Hematopoietic multipotent progenitor cell treated with erythropoietin and hydrocortisone succinate and interleukin-3 and kit ligand, for 6 days (in vitro differentiated cells): ENCODE measurements around the gene STARD3.

Experiments
- DNase-seq: peaks from one replicate; pipeline ENCODE4 v3.0.0-alpha.2; 2015

Gene STARD3

DNA sequence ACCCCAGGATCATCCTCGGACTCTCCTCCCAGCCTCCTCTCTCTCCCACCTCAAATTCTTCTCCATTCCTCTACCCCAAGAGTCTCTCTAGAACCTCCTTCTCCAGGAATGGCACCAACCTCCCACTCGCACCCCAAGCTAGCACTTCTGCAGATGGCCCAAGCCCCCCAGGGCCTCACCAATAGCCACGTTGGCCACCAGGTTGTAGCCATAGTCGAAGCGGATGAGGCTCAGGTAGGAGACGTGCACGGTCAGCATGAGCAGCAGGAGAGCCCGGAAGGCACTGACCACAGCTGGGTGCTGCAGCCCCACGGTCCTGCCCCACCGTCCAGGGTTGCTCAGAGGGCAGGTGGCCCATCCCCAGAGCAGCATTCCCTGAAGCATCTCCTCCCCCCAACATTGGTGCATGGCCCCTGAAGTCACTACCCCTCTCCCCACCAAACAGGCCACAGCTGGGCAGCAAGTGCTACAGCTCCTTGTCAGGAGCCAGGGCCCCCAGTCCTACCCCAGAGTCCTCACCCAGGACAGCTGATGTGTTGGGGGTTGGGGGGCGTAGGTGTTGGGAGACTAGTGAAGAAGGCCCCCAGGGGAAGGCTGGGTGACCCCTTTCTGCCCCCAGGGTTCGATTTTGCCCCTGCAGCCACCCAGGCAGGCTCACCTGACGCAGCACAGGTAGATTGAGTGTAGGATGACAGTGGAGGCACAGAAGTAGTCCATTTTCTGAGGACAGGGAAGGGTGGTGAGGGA, 36.6 kb downstream of the STARD3 start:
- no peak for DNase-seq

DNA sequence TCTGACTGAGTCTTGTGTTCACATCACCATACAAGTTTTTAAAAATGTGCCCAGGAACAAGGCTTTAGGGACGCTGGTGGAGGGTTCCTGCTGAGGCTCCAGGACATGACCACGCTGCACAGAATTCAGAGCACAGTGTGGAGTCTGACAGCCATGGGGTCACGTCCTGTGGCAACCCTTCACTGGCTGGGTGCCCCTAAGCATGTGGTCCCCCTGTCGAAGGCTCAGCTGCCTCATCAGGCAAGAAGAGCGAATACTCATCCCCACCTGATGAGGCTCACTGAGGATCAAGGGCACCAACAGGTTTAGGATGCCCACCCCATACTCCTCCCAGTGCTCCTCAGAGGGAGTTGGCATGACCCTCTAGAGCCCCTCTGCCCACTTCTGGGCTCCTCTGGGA, 37.2 kb downstream of the STARD3 start:
- DNase-seq: no peak

DNA sequence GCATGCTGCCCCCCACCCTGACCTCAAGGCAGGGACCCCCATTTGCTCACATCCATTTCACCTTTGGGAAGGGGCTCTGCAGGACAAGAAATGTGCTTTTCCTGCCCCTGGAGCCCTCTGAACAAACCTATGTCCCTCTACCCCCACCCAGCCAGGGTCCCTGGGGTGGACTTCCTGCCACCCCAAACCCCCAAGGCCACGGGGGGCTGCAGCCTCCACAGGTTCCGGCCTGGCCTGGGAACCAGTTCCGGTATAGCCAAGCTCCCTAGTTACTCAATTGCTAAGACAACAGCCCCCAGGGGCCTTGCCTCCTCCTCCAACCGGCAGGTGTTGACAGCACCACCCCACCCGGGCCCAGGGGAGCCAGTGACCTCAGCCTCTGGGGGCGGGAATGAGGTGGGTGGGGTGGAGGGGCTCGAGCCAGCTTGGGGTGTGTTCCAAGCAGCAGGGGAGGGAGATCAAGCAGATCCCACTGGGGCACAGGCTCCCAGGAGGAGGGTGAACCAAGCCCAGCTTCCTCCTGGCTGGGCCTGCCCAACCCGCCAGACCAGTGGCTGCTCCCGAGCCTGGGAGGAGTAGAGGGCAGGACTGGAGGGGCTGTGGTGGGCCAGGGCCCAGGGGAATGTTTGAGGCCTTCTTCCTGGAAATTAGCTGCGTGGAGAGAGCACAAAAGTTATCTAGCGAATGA, 37.9 kb downstream of the STARD3 start:
- peak; percentile 72 for DNase-seq

DNA sequence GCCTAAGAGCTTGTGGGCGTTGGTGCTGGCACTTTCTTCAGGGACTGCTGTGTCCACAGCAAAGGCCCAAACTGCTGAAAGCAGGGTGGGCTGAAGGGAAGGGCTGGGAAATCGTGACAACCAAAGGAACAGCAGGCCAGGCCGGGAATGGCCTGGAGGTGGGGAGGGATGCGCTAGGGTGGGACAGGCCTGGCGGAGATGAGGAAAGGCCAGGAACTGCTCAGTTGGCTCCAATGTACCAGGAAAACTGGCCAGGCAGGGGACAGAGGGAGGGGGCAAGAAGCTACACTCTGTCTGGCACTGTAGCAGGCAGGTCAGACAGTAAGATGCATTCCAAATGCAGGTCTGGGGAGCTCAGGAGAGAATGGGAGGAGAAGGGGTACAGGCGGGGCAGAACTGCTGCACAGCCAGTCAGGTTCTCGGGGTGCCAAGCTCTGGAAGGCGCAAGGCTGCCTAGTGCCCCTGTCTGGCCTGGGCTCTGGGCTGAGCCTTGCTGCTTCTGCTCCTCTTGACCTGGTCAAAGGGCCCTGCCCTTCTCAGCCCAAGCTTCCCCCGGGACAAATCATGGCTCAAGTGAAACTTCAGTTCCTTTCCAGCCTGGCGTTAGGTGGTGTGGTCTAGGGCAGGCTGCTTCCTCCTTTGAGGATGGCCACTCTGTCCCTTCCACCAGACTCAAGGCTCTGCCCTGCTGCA, 38.6 kb downstream of the STARD3 start:
- DNase-seq: no peak

DNA sequence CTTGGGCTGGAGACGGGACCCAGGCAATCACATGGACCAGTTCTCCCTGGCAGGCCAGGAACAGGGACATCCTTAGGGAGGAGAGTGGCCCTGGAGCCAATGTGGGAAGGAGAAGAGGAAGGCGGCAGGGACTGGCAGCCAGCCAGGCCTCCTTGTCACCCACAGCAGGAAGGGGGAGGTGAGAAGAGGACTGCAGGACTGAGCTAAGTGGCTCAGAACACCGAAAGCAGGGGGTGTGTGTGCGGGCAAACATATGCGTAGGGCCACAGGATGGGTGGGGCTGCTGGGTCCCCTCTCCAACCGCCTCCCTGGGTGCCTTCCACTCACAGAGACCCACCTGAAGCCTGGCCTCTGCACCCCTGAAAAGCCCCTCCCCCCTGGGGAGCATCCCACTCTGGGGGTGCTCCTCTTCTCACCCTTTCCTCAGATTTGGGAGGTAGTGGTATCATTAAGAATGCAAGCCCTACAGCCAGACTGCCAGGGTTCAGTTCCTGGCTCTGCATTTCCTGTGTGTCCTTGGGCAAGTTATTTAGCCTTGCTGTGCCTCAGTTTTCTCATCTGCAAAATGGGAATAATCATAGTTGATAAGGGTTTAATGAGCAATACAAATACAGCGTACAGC, 39.4 kb downstream of the STARD3 start:
- DNase-seq: peak; percentile 91

DNA sequence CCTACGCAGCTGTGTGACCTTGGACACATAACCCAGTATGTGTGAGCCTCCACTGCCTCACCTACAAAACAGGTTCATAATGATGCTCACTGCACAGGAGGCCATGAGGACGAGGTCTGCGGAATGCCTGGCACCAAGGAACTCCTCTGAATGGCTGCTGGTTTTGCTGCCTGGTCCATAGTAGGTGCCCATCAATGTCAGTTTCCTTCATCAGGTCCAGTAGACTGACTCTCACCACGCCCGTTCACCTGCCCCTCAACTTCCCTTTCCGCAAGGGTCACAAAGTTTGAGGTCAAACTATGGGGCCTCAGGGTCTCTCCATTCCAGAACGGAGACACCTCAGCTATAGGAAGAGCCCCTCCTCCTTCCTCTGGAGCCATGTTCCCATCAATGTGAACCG, 40.1 kb downstream of the STARD3 start:
- DNase-seq: no peak

DNA sequence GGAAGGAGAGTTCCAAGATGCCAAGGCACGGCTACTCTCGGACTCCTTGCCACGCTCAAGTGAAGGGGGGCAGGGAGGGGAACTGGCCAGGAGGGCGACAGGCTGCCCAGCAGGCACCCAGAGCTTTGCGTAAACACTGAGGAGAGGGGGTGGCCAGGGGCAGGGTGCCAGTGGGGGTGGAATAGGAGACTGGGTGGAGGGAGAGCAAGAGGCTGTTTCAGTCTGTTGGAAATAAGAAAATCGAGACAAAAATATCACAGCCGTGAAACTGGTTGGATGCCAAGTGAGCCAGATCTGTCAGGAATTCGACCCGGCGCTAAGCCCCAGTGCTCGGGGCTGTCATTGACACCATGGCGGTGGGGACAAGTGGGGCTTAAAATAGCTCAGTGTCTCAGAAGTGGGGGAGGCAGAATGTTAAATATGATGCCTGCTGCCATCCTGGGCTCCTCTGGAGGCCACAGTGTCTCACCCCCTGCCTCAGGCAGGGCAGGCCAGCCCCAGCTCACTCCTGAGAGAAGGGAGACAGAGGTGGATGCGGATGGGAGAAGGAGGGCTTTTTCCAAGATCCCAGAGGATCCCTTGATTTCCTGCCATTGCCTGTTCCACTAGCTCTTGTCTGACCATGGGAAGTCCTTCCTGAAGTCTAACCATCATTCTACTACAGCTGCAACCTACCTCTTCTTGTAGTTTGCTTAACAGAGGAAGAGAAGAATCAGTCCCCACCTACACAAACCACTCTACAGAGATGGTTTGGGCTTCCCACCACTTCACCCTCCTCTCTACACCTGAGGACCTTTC, 40.8 kb downstream of the STARD3 start:
- DNase-seq: no peak

DNA sequence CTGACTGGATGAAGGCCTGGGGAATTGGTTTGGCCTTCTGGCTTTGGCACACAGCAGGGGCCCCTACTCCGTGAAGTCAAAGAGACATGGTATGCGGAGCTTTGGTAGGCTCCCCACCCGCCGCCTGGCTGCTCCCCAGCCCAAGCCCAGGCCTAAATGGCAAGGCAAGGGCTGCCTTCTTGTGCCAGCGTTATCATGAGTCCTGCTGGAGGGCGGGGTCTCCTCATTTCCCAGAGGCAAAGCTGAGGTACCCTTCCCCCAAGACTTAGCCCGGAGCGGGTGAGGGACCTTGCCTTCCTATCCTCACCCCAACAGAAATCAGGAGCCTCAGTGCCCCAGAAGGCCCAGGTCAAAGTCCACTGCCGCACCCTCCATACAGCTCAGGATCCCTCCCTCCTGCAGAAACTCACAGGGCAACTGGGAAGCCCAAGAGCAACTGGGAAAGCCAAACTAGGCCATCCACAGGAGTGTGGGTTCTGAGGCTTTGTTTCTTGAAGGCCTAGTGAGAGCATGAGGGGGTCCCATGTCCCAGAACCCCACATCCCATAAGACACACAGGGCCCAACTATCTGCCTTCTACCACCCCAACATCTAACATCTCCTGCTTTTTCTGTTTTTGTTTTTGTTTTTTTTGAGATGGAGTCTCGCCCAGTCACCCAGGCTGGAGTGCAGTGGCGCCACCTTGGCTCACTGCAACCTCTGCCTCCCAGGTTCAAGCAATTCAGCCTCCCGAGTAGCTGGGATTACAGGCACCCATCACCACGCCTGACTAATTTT, 41.6 kb downstream of the STARD3 start:
- peak; percentile 57 for DNase-seq

DNA sequence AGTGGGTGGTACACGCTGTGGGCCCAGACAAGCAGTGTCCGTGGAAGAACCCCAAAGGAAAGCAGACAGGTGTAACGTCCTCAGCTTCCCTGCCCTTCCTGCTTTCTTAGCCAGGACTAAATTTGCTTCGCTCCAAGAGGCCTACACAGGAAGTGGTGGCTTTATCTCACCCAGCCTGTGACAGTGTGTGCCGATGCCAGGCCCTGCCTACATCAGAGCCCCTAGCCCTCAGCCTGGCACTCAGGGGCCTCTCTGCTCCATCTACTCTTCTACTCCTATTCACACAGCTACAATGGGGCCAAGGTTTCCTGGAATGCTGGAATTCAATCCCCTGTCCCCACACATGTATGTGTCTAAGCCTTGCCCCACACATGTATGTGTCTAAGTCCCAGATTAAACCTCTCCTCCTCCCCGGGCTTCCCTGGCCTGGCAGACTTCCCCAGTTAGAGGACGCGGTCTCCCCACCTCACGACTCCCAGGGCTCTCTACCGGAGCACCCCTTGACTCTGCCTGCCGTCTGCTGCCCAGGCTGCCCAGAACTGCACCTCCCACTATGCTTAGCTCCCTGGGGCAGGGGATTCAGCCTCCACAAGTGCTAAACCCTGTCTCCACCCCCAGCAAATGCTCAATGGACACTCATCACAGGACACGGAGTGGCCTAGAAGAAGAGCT, 42.7 kb downstream of the STARD3 start:
- DNase-seq: peak; percentile 92

DNA sequence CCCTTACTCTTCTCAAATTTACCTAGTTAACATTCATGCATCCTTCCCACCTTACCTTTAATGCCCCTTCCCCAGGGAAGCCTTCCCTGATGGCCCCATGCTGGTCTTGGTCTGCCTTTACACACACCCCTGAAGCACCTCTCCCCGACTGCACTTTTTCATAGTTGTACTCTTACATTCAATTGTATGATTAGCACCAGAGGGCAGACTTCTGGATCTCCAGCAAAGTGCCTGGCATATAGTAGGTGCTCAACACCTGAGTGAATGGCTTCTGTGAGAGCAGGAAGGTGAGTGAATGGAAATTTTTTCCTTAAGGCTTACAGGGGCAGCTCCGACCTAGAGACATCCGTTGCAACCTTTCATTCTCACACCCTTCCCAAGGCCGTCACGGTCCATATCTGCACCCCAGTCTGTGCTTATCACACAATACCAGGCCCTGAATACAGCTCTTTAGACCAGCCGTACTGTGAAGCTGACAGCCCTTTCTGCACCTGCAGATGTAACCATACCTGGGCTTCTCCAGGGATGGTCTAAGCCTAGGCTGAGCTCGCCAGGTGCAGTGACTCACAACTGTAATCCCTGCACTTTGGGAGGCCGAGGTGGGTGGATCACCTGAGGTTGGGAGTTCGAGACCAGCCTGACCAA, 46.5 kb downstream of the STARD3 start:
- peak; percentile 92 for DNase-seq

DNA sequence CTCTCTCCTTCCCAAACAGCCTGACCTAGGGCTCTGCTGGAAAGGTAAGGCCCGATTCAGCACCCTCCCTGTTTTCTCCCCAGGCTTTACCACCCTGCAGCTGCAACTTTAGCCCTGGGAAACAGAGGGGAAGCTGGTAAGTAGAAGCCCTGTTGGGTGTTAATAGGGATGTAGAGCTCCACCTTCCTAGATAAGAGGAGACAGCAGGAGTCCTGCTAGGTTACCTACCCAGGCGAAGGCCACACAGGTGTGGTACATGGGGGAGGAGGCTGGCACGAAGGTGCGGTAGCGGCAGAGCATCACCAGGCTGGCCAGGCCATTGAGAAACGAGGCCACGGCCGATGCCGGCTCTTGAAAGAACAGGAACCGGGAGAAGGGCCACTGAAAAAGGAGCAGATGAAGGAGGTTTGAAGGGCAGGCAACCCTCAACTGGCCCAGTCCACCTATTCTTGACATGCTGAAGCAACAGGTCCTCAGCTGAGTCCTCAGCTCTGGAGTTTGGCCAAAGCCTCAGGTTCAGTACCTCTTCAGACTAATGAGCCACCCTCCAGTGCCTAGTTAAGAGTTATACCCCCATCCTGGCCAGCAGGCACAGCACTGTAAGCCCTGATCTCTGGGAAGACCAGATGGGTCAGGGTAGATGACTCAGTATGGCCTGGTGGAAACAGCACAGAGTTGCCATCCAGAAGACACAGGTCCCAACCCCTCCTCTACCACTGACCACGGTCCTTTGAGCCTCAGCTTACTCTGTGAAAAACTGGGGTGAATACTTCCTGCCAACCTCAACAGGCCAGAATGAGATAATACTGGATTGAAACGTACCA, 47.6 kb downstream of the STARD3 start:
- DNase-seq: peak; percentile 55

DNA sequence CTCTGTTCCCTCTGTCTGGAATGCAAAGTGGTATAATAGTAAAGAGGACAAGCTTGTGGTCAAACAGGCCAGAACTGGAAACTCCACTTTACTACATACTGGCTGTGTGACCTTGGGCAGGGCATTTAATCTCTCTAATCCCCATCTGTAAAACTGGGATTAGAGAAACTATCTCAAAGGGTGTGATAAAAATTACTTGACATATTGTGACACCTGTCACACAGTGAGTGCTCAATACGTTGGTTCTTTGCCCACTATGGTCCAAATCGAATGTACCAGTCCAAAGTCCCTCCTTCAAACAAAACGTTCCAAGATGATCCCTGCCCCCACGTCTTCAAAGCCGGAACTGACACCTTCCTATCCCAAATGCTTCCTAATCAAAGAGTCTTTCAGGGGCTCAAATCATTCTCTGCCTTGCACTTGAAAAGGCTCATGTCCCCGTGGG, 50.2 kb downstream of the STARD3 start:
- no peak for DNase-seq

DNA sequence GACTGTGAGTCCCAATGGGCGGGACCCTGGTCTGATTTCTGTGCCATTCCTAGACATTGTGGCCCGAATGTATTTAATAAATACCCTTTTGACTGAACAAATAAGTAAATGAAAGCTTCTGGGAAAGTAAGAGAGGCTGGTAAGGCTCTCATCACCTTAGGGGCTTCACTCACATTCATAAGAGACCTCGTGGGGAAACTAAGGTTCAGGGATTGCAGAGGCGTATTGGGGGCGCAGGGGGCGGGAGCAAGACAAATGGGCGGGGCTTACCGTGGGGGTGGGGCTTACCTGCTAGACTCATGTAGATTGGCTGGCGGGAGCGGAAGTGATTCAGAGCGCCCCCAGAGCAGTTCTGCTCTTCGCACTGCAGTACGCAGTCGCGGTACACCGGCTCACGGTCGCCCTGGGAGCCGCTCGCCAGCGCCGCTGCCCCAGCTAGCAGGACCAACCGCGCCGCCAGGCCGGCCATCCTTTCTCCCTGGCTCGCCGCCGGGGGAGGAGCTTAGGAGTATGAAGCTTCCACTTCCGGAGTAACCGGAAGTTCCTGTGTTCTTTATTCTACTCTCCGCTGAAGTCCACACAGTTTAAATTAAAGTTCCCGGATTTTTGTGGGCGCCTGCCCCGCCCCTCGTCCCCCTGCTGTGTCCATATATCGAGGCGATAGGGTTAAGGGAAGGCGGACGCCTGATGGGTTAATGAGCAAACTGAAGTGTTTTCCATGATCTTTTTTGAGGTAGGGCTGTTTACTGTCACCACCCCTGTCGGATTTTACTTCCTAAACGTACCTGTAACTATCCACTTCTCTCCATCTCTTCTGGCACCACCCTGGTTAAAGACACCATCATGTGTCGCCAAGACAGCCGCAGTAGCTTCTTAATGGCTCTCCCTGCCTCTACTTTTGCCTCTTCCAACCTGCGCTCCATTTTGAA, 50.9 kb downstream of the STARD3 start, which contains the start of gene PGAP3:
Gene PGAP3 (minus strand): TSS at position 512 of the 929 bp plus-strand sequence. CDS start 43 bp downstream, at position 469.
- peak; percentile 97 for DNase-seq

DNA sequence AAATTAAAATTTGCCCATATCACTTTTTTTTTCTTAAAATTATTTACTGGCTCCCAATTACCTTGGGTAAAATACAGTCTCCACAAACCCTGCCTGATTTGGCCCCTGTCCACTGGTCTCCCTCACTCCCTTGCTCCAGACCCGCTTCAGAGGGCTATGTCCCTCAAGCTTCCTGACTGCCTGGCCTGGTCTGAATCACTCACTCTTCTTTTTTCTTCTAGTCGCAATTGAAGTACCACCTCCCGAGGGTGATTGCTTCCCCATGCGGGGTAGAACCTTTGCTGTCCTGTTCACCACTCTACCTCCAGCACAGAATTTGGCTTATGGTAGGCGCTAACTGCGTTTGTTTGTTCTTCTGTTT, 51.5 kb downstream of the STARD3 start:
- peak; percentile 39 for DNase-seq

DNA sequence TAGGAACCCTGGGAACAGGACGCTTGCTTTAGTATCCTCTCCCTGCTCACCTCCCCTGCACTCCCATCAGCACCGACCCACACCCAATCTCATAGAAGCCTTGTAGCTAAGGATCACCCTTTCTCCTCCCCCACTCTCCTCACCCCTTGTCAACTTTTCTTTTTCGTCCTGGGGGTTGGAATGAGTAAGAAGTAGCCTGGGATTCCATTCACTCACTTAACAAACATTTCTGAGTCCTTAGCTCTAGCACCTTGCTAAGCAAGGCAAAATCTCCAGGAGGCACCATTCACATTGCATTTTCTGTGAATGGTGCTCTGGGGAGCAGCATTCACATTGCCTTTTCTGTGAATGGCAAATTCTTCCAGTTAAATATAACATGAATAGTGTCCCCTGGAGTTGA, 52.0 kb downstream of the STARD3 start:
- DNase-seq: peak; percentile 10

DNA sequence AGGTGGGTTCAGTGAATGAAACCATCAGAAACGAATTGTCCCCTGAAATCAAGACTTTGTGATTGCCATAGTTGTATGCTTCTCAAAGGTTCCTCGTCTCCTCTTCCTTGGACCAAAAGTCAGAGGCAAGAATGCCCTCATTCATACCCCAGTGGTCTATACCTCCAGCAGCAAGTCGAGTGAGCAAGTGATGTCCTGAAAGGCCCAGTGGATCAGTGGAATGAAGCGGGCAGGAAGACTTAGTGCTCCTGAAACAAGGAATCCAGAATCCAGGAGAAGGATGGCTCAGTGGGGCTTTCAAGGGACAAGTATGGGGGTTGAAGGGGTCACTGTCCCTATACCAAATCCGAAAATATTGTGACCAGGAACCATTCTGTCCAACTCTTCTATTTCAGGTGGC, 57.6 kb downstream of the STARD3 start:
- no peak for DNase-seq

DNA sequence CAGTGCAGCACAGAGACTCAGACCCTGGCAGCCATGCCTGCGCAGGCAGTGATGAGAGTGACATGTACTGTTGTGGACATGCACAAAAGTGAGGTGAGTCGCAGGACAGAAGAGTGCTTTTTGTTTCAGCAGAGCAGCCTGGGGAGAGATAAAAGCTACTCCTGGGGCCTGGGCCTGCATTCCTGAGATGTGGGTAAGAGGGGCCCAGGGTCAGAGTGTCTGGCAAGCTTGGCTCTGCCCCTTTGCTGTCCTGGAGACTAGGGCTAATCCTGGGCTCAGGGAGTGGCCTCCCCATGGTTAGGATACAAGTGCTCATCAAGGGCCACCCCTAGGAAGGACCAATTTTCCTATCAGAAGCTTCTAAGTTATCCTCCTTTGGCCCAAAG, 58.1 kb downstream of the STARD3 start:
- DNase-seq: no peak

DNA sequence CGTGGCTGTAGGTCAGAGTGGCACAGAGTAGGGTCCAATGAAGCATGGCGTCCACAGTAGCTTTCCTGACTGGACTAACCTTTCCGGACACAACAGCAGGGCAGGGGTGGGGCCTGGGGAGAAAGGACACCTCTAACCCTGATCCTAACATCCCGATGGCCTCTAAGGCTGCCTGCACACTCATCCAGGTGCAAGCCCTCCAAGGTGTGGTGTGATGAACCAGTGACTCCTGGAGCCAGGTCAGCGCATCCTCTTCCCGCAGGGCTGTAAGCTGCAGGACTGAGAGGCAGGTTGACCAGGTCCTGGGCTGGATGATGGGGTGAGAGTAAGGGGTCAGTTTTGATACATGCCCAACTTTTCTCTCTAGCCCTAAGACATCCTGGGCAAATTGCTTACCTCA, 59.8 kb downstream of the STARD3 start:
- DNase-seq: no peak

DNA sequence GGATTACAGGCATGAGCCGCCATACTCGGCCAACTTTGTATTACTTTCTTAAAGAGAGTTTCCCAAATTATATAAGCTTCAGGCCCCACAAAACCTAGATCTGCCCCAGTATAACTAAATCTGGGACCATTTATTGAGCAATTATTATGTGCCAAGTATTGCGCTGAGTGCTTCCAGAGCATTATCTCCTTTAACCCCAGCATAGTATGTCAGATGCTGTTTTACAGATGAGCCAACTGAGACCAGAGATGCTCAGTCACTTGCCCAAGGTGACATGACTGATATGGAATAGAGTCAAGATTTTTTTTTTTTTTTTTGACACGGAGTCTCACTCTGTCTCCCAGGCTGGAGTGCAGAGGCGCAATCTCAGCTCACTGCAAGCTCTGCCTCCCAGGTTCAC, 61.0 kb downstream of the STARD3 start:
- DNase-seq: peak; percentile 14
